Neutrophil (primary cell): Measurements from ENCODE around the gene FAM174B.

Source experiments
- H3K27ac ChIP-seq: fragments of 200-600 bp; sonication (generic); 2 replicates; pipeline ENCODE4 v1.5.1; 2016; ENCODE audit warnings: mild to moderate bottlenecking, moderate library complexity
- H3K27me3 ChIP-seq: fragments of 200-600 bp; sonication (generic); 2 replicates; pipeline ENCODE4 v1.6.0; 2016; ENCODE audit warnings: mild to moderate bottlenecking
- H3K36me3 ChIP-seq: fragments of 200-600 bp; sonication (generic); 2 replicates; pipeline ENCODE4 v1.5.1; 2017
- H3K4me1 ChIP-seq, 2 experiments: fragments of 200-600 bp in 1 of 2; sonication (generic) in 1 of 2; 1 replicate in 1 of 2; 2 replicates in 1 of 2; pipeline versions ENCODE4 v1.5.1 to v1.6.1; 2013 to 2016; ENCODE audit warnings: low read depth in 1 of 2, low read length in 1 of 2, mild to moderate bottlenecking in 1 of 2, moderate library complexity in 1 of 2; ENCODE audit not compliant: control insufficient read depth in 1 of 2, insufficient read depth in 1 of 2
- H3K4me3 ChIP-seq, 2 experiments: fragments of 200-600 bp in 1 of 2; sonication (generic) in 1 of 2; 1 replicate in 1 of 2; 2 replicates in 1 of 2; pipeline ENCODE4 v1.5.1; 2013 to 2016; ENCODE audit warnings: low read depth in 1 of 2, low read length in 1 of 2, mild to moderate bottlenecking in 1 of 2, moderate library complexity in 1 of 2
- H3K9me3 ChIP-seq: fragments of 200-600 bp; sonication (generic); 2 replicates; pipeline ENCODE4 v1.5.1; 2016
- TF ChIP-seq, protein P1 (sequence below): fragments of 200-600 bp; sonication (generic); IDR thresholded peaks from 2 replicates; pipeline ENCODE4 v1.5.1; 2016; ENCODE audit warnings: antibody characterized with exemption

FAM174B gene

DNA sequence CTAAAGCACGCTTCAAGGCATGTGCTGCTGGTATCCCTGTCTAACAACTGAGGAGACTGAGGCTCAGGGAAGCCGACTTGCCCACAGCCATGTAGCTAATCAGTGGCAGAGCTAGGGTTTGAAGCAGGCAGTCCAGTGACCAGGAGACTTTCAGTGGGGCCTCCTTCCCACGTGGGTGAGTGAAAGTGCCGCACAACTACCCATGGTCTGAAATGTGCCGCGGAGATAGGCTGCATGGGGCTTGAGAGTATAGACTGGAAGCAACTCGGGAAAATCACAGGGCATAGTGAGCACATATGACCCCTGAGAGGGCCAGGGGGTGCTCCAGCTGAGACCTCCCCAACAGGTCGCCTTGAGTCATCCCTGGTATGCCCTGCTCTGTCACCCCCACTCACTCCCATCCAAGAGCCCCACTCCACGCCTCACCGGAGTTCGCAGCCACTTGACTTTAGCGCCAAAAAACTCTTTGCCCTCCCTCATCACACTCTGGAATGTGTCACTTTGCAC, 19.1 kb downstream of the FAM174B start:
- no peaks in the 10 kb centered on the region for H3K4me1 ChIP-seq
- no peak overlapping the region for H3K4me3 ChIP-seq
- no peak overlapping the region for H3K27ac ChIP-seq
- H3K27me3 ChIP-seq: no peaks in the 10 kb centered on the region
- no peaks in the 10 kb centered on the region for H3K36me3 ChIP-seq
- H3K9me3 ChIP-seq: no peaks in the 10 kb centered on the region
- TF ChIP-seq, protein P1, sequence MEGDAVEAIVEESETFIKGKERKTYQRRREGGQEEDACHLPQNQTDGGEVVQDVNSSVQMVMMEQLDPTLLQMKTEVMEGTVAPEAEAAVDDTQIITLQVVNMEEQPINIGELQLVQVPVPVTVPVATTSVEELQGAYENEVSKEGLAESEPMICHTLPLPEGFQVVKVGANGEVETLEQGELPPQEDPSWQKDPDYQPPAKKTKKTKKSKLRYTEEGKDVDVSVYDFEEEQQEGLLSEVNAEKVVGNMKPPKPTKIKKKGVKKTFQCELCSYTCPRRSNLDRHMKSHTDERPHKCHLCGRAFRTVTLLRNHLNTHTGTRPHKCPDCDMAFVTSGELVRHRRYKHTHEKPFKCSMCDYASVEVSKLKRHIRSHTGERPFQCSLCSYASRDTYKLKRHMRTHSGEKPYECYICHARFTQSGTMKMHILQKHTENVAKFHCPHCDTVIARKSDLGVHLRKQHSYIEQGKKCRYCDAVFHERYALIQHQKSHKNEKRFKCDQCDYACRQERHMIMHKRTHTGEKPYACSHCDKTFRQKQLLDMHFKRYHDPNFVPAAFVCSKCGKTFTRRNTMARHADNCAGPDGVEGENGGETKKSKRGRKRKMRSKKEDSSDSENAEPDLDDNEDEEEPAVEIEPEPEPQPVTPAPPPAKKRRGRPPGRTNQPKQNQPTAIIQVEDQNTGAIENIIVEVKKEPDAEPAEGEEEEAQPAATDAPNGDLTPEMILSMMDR: no peak

DNA sequence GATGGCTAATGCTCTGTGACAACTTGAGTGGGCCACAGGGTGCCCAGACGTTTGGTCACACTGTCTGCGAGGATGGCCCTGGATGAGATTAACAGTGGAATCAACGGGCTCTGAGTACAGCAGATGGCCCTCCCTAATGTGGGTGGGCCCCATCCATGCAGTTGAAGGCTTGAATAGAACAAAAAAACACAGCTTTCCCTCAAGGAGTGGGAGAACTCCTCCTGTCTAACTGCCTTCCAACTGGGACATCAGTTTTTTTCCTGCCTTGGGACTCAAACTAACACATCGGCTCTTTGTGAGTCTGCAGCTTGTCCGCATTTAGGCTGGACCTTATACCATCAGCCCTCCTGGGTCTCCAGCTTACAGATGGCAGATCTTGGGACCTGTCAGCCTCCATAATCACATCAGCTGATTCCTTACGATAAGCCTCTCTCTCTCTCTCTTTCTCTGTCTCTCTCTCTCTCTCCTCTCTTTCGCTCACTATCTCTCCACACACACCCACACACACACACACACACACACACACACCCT, 20.8 kb downstream of the FAM174B start:
- TF ChIP-seq, protein P1: no peak
- Histone ChIP-seq H3K9me3 (no peaks in the 10 kb centered on the region), H3K27me3 (no peaks in the 10 kb centered on the region), H3K4me3 (no peak overlapping the region), H3K27ac (no peak overlapping the region), H3K4me1 (no peaks in the 10 kb centered on the region), H3K36me3 (no peaks in the 10 kb centered on the region)

DNA sequence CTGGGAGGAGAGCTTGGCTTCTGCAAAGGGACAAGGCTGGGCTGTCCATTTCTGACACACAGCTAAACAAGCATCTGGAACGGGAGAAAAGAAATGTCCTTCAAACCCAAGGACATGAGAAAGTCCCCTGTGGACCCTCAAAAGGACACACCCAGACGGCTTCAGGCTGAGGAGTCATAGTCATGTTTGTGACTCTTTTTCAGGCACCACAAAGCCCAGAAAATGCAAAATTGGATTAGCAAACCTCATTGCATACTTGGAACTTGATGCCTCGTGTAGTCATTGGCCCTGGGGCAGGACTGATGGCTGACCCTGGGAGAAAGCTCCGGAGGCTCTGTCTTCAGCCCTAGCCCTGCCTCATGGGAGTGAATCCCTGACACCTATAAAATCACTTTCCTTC, 21.5 kb downstream of the FAM174B start:
- Histone ChIP-seq H3K36me3 (no peaks in the 10 kb centered on the region), H3K27ac (no peak overlapping the region), H3K27me3 (no peaks in the 10 kb centered on the region), H3K4me3 (no peak overlapping the region), H3K9me3 (no peaks in the 10 kb centered on the region), H3K4me1 (no peaks in the 10 kb centered on the region)
- TF ChIP-seq, protein P1: no peak

DNA sequence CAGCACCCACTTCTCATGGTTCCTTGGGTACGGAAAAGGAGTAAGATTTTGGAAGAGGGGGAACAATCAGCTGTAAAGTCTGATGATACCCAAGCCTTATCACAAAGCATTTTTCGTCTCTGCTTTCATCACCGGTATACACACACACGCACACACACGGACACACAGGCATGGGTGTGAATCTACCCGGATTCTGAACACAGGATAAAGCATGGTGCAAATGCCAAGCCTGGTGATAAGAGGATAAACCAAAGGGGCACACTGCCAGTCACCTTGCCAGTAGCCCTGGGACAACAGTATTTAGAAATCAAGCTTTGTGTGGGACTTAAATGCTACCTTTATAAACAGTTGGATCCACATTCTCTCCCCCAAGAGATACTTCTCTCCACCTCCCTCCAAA, 22.2 kb downstream of the FAM174B start:
- H3K4me1 ChIP-seq: no peaks in the 10 kb centered on the region
- no peaks in the 10 kb centered on the region for H3K36me3 ChIP-seq
- H3K4me3 ChIP-seq: no peak overlapping the region
- TF ChIP-seq, protein P1: no peak
- H3K9me3 ChIP-seq: no peaks in the 10 kb centered on the region
- no peak overlapping the region for H3K27ac ChIP-seq
- no peaks in the 10 kb centered on the region for H3K27me3 ChIP-seq

DNA sequence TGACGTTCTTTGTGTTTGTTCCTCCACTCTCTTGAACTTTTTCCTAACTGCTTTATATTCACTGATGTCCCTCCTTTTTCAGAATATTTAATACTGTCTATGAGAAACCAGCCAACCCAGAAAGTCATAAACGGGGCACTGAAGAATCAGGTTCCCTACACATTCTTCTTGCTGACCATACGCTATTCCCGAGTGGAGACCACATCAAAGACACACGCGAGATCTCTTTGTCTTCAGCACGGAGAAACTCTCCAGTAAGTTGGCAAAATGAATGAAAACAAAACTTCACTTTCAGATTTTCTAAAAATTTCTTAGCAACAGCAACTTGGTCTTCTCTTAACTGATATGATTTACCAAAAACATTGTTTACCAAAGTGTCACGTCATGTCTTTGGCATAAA, 22.6 kb downstream of the FAM174B start:
- TF ChIP-seq, protein P1: no peak
- Histone ChIP-seq H3K4me1 (no peaks in the 10 kb centered on the region), H3K27me3 (no peaks in the 10 kb centered on the region), H3K36me3 (no peaks in the 10 kb centered on the region), H3K9me3 (no peaks in the 10 kb centered on the region), H3K4me3 (no peak overlapping the region), H3K27ac (no peak overlapping the region)

DNA sequence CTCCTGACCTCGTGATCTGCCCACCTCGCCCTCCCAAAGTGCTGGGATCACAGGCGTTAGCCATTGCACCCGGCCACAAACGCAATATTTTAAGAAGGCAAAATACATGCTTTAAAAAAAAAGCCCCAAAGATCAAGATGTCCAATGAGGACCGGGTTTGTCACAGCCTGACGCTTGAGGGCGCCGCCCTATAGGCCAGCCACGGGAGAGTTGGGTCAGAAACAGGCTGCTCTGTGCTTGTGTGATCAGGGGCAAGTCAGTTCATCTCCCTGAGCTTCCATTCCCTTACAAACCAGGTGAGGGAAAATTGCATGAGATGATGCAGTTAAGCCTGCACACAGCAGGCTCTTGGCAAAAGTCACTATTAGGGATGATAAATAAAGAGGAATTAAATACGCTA, 23.9 kb downstream of the FAM174B start:
- Histone ChIP-seq H3K9me3 (no peaks in the 10 kb centered on the region), H3K4me3 (no peak overlapping the region), H3K36me3 (no peaks in the 10 kb centered on the region), H3K27ac (no peak overlapping the region), H3K27me3 (no peaks in the 10 kb centered on the region), H3K4me1 (no peaks in the 10 kb centered on the region)
- TF ChIP-seq, protein P1: no peak
